Midbrain (tissue), 1 donor: ENCODE measurements around the gene TNMD.

ENCODE experiments used
- DNase-seq: peaks from one replicate; lab custom pipeline; 2025; lab: John Stamatoyannopoulos, UW

TNMD gene

GRCh38 chrX:100643956-100644860, 59.5 kb downstream of the TNMD start, which contains the start of gene SRPX2:
SRPX2 (plus strand) TSS chrX:100644199; CDS start chrX:100646323, 2,124 bp downstream.
- no peak for DNase-seq

GRCh38 chrX:100645106-100645505, 60.4 kb downstream of the TNMD start:
- no peak for DNase-seq

- DNase-seq: no peak
Measured at GRCh38 chrX:100647095-100647494, 62.4 kb downstream of the TNMD start.

- no peak for DNase-seq
Measured at GRCh38 chrX:100647739-100648138, 63.0 kb downstream of the TNMD start.

DNA sequence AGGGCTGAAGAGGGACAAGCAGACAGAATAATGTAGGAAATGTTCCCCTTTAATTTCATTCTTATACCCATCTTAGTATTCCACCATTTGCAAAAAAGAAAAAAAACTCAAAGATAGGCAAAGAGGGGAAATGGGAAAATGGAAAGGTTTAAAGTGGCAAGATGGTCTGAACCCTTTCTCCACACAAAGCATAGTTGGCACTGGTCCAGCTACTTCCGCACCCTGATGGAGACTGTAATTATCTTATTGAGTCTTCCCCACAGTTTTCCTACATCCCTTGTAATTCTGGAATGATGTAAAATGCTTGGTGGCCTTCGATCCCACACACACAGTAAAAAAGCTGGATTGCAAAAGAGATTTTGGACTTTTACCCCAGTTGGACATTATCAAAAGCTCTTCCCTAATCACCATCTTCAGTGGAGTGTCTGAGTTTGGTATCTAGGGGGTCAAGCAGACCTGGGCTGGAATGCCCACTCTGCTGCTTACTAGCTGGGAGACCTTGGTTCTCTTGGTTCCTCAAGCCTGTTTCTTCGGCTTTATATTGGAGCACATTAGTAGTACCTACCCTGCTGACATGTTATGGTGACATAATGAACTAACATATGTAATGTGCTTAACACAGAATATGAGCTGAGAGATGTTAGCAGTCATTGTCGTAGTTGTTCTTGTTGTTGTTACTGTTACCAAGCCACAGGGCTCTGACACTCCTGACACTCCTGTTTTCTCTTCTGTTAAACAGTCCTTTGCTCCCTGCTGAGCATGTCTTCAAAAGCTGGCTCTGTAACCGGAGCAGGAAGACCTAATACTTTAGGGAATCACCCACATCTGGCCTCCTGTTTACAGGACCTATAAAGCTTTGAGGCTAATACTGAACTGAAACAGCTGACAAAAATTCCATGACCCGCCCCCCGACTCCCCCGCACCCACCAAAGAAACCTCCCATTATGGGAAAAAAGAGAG, 64.0 kb downstream of the TNMD start:
- DNase-seq: no peak
